GM10248 (cell line): ENCODE results near the gene CD70.
"Not testable (repeated sequence)": the region's sequence is repeated elsewhere in the genome, so short reads cannot be mapped to it uniquely, and the experiment has no call there.

Source experiments
- CTCF ChIA-PET: fragments of 300-600 bp; sonication (Branson Sonifier 250); formaldehyde crosslinking; extraction: SDS; loops from one replicate; lab custom pipeline; 2021; ENCODE audit warnings: antibody characterized with exemption; lab: Yijun Ruan, JAX
- POLR2A ChIA-PET: fragments of 350-650 bp; sonication (Branson Sonifier 250); formaldehyde crosslinking; extraction: SDS; loops from one replicate; lab custom pipeline; 2020; ENCODE audit warnings: antibody characterized with exemption; lab: Yijun Ruan, JAX
- DNase-seq: peaks from one replicate; pipeline ENCODE4 v3.0.0; 2012; ENCODE audit errors: extremely low spot score
- CTCF ChIP-seq: IDR thresholded peaks from 2 replicates; pipeline ENCODE4 v1.5.1; 2012; ENCODE audit warnings: mild to moderate bottlenecking, low read depth; ENCODE audit errors: extremely low read depth, missing control alignments, control extremely low read depth

CD70 gene

GRCh38 chr19:6590827-6591319, at the start of gene CD70:
CD70 (minus strand) TSS chr19:6591150; CDS start chr19:6591002, 148 bp downstream.
- CTCF ChIA-PET = interaction anchor here (1.3 kb wide), 1 partner anchor 10 kb away, joined by 4 read pairs; no protein-coding TSS in a partner anchor
- DNase-seq = peak; percentile 84
- POLR2A ChIA-PET = interaction anchor here (1.6 kb wide), 1 partner anchor 13 kb away, joined by 5 read pairs; no protein-coding TSS in a partner anchor
- no peak for TF ChIP-seq CTCF

GRCh38 chr19:6640333-6640732, 49.4 kb upstream of the CD70 start:
- POLR2A ChIA-PET, DNase-seq: not testable (repeated sequence)
- CTCF ChIA-PET = interaction anchor here (1.4 to 2.3 kb wide), 3 partner anchors 12 to 123 kb away, joined by 4 to 11 read pairs (median 5); no protein-coding TSS in a partner anchor

- DNase-seq = no peak
- no peak for TF ChIP-seq CTCF
- ChIA-PET CTCF (interaction anchor here (1.7 kb wide), 1 partner anchor 9 kb away, joined by 5 read pairs; no protein-coding TSS in a partner anchor), POLR2A (interaction anchor here (0.6 kb wide), 1 partner anchor 109 kb away, joined by 3 read pairs; the partner anchor contains the start of gene TNFSF9)
These were observed 48.5 kb upstream of the CD70 start for GRCh38 chr19:6639439-6639838.

- POLR2A ChIA-PET = interaction anchor here (1.0 kb wide), 1 partner anchor 96 kb away, joined by 4 read pairs; no protein-coding TSS in a partner anchor
- DNase-seq = not testable (repeated sequence)
- CTCF ChIA-PET = interaction anchor here (0.6 to 3.7 kb wide), 34 partner anchors 8 to 235 kb away, joined by 3 to 40 read pairs (median 4); partner anchors contain the start of genes GPR108, TNFSF14 and VAV1
These were observed 42.5 kb upstream of the CD70 start for GRCh38 chr19:6633456-6633813.

GRCh38 chr19:6632747-6633455, 42.0 kb upstream of the CD70 start:
- DNase-seq = not testable (repeated sequence)
- POLR2A ChIA-PET = interaction anchor here (1.0 kb wide), 1 partner anchor 96 kb away, joined by 4 read pairs; no protein-coding TSS in a partner anchor
- CTCF ChIA-PET = interaction anchor here (0.6 to 3.7 kb wide), 40 partner anchors 8 to 235 kb away, joined by 3 to 40 read pairs (median 4); partner anchors contain the start of genes GPR108, TNFSF14 and VAV1

GRCh38 chr19:6632002-6632621, 41.2 kb upstream of the CD70 start:
- CTCF ChIA-PET = interaction anchor here (0.6 to 3.7 kb wide), 50 partner anchors 9 to 240 kb away, joined by 3 to 40 read pairs (median 4); partner anchors contain the start of genes DENND1C, GPR108 and VAV1
- DNase-seq = peak; percentile 69
- peak; percentile 81 for TF ChIP-seq CTCF
- POLR2A ChIA-PET = interaction anchor here (0.8 kb wide), 1 partner anchor 102 kb away, joined by 3 read pairs; the partner anchor contains the start of gene TNFSF9

More at GRCh38 chr19:6632747-6633455, 42.0 kb upstream of the CD70 start:
- TF ChIP-seq CTCF = peak; percentile 77

- no peak for DNase-seq
- POLR2A ChIA-PET = no interaction called here
- CTCF ChIA-PET = no interaction called here
- no peak for TF ChIP-seq CTCF
These were observed 35.8 kb upstream of the CD70 start for GRCh38 chr19:6626764-6627163.
